ENCODE measurements around the gene CD79B.
"Not testable (repeated sequence)": the region's sequence is repeated elsewhere in the genome, so short reads cannot be mapped to it uniquely, and the experiment has no call there.

DNA sequence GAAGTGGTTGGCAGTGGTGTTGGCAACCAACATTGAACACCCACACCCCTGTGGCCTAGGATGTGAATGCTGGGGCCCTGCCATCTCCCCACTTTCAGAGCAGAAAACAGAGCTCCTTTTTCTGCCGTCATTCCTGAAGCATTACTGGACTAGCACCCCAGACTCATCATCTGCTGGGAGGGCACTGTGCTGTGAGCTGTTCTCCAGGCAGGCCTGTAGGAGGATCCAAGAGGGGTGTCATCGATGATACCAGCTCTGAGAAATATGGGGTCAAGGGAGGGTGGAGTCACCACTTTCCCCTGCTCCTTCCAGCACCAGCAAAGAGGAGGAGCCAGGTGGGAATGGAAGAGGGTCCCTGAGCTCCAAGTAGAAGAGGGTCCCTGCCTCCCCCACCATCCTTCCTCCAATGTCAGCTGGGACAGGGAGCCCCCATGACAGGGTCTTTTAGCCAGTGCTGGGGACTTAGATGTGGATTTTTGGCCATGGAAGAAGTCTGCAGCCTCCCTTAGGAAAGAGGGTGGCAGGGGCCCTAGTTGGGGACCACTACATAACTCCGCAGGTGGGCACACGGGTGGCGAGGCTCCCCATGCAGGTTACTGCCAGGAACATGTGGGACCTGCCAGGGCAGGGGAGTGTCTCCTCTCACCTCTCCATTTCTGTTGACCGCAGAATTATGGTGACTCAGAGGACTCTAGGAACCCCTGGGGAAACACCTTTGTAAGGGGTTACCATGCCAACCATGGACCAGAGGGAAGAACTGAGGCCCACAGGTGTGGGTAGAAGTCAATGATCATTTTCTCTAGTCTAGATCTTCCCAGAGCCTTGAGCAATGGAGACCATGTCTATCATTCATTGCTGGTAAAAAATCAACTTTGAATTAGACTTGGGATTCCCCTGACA is 33.0 kb downstream of the CD79B start:
- not testable (repeated sequence) for TF ChIP-seq POLR2A (IDR thresholded peaks at IDR 0.05)
- TF ChIP-seq, protein P1, sequence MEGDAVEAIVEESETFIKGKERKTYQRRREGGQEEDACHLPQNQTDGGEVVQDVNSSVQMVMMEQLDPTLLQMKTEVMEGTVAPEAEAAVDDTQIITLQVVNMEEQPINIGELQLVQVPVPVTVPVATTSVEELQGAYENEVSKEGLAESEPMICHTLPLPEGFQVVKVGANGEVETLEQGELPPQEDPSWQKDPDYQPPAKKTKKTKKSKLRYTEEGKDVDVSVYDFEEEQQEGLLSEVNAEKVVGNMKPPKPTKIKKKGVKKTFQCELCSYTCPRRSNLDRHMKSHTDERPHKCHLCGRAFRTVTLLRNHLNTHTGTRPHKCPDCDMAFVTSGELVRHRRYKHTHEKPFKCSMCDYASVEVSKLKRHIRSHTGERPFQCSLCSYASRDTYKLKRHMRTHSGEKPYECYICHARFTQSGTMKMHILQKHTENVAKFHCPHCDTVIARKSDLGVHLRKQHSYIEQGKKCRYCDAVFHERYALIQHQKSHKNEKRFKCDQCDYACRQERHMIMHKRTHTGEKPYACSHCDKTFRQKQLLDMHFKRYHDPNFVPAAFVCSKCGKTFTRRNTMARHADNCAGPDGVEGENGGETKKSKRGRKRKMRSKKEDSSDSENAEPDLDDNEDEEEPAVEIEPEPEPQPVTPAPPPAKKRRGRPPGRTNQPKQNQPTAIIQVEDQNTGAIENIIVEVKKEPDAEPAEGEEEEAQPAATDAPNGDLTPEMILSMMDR (IDR thresholded peaks at IDR 0.05): not testable (repeated sequence)
